Esophagus (tissue), 2 donors: ENCODE measurements around the gene PITX3. TPM values are rescaled to one million over a fixed set of nuclear protein-coding genes. Genes with fewer than 3 reads are reported as not detected.
"Not testable (repeated sequence)": the region's sequence is repeated elsewhere in the genome, so short reads cannot be mapped to it uniquely, and the experiment has no call there.

Source experiments
- H3K27ac ChIP-seq, 2 donors: one replicate each; pipeline ENCODE4 v1.5.1; 2013; ENCODE audit warnings: low read depth in 2 of 2, mild to moderate bottlenecking in 2 of 2, inconsistent platforms in 1 of 2, low read length in 1 of 2, moderate library complexity in 1 of 2
- H3K27me3 ChIP-seq, 2 donors: one replicate each; pipeline ENCODE4 v1.6.1; 2013; ENCODE audit warnings: low read length in 2 of 2, control low read depth in 1 of 2, mild to moderate bottlenecking in 1 of 2; ENCODE audit not compliant: insufficient read depth in 2 of 2, control insufficient read depth in 1 of 2
- H3K36me3 ChIP-seq, 2 donors: one replicate each; pipeline ENCODE4 v1.6.1; 2013; ENCODE audit warnings: low read length in 1 of 2; ENCODE audit not compliant: control insufficient read depth in 2 of 2, insufficient read depth in 2 of 2
- H3K4me1 ChIP-seq, 2 donors: one replicate each; pipeline ENCODE4 v1.6.1; 2013; ENCODE audit warnings: low read length in 1 of 2; ENCODE audit not compliant: control insufficient read depth in 2 of 2, insufficient read depth in 2 of 2
- H3K4me3 ChIP-seq, 2 donors: one replicate each; pipeline ENCODE4 v1.5.1; 2013; ENCODE audit warnings: low read length in 2 of 2, mild to moderate bottlenecking in 2 of 2, low read depth in 1 of 2, moderate library complexity in 1 of 2
- H3K9me3 ChIP-seq, 2 donors: one replicate each; pipeline ENCODE4 v1.6.1; 2013; ENCODE audit warnings: mild to moderate bottlenecking in 2 of 2, low read depth in 1 of 2, low read length in 1 of 2, moderate library complexity in 1 of 2; ENCODE audit not compliant: control insufficient read depth in 2 of 2, insufficient read depth in 1 of 2
- WGBS, 2 donors: extraction: QIAGEN DNeasy Blood & Tissue Kit; methylation state at CpG; one replicate each; pipeline ENCODE4 v1.1.7; 2013; 5-methylcytosine and 5-hydroxymethylcytosine counted together
- polyA plus RNA-seq, 2 donors: library from polyadenylated mRNA; stranded (reverse); fragments of 200-250 nt; gene quantifications; one replicate each; pipeline ENCODE4 v1.2.3, GENCODE V29; 2013
- donor health status: healthy with polysubstance abuse.
- donor health status: Bipolar disorder and iron deficiency.

PITX3 gene
- polyA plus RNA-seq, 2 donors: not detected

GRCh38 chr10:102195296-102195870 lies 45.9 kb downstream of the PITX3 start:
- H3K4me3 ChIP-seq: no peak overlapping the region
- H3K4me1 ChIP-seq: no peaks in the 10 kb centered on the region
- no peak overlapping the region for H3K27ac ChIP-seq
- peaks cover 0 to 6% of the 10 kb centered on the region in 2 donors for H3K9me3 ChIP-seq
- H3K36me3 ChIP-seq: no peaks in the 10 kb centered on the region
- H3K27me3 ChIP-seq: no peaks in the 10 kb centered on the region
- whole genome bisulfite sequencing, 2 donors: 77 to 80% methylated on average over 6 of the region's 6 CpGs

DNA sequence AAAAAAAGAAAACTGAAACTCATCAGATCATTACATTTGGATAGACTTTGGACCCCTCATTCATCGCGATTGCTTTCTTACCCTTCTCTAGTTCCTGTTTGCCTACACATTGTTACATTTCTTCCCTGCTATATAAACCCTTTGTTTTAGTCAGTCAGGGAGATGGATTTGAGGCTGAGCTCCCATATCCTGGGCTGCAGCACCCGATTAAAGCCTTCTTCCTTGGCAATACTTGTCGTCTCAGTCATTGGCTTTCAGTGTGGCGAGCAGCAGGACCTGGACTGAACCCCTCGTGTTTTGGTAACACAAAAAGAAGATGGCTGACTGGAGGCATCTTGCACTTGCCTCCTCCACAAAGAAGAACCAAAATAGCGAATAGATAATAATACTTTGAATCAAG lies 49.4 kb downstream of the PITX3 start:
- no peak overlapping the region for H3K4me3 ChIP-seq
- H3K9me3 ChIP-seq: peaks cover 0 to 6% of the 10 kb centered on the region in 2 donors
- H3K36me3 ChIP-seq: no peaks in the 10 kb centered on the region
- no peak overlapping the region for H3K27ac ChIP-seq
- no peaks in the 10 kb centered on the region for H3K27me3 ChIP-seq
- no peaks in the 10 kb centered on the region for H3K4me1 ChIP-seq
- 82 to 83% methylated on average over 7 of the region's 7 CpGs for WGBS, 2 donors

GRCh38 chr10:102188941-102189898 lies 52.1 kb downstream of the PITX3 start:
- H3K27ac ChIP-seq, H3K9me3 ChIP-seq, H3K27me3 ChIP-seq, H3K4me1 ChIP-seq, H3K36me3 ChIP-seq, H3K4me3 ChIP-seq: not testable (repeated sequence)
- 61 to 65% methylated on average over 7 of the region's 7 CpGs for WGBS, 2 donors

DNA sequence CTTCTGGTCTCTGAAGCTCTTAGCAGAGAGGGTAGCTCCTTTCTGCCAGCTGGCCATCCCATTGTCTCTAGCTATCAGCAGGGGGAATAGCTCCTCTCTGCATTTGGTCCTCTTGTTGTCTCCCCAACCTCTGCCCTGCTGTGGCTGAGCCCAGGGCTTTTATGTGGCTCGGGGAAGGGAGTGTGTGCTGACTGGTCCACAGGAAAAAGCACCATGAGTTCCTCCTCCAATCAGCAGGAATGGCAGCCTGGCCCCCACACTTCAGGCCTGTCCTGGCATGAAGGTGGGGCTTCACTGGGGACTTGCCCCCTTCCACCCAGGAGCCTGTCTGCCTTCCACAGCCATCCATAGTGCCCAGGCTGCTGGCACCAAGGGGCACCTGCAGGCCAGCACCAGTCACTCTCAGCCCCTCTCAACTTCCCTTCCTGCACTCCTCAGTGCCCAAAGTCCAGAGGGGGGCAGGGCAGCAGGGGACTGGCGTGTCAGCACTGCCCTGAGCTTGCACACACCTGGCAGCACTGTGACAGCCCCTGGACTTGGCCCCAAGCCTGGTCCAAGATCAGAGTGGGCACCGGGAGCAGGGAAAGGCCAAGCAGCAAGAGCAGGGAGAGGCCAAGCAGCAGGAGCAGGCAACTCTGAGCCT lies 52.9 kb downstream of the PITX3 start:
- Histone ChIP-seq H3K36me3 (no peaks in the 10 kb centered on the region), H3K4me3 (no peak overlapping the region), H3K27ac (no peak overlapping the region), H3K27me3 (no peaks in the 10 kb centered on the region), H3K9me3 (peaks cover 0 to 6% of the 10 kb centered on the region in 2 donors), H3K4me1 (no peaks in the 10 kb centered on the region)
- 67% methylated on average over 3 of the region's 3 CpGs for WGBS, 2 donors

DNA sequence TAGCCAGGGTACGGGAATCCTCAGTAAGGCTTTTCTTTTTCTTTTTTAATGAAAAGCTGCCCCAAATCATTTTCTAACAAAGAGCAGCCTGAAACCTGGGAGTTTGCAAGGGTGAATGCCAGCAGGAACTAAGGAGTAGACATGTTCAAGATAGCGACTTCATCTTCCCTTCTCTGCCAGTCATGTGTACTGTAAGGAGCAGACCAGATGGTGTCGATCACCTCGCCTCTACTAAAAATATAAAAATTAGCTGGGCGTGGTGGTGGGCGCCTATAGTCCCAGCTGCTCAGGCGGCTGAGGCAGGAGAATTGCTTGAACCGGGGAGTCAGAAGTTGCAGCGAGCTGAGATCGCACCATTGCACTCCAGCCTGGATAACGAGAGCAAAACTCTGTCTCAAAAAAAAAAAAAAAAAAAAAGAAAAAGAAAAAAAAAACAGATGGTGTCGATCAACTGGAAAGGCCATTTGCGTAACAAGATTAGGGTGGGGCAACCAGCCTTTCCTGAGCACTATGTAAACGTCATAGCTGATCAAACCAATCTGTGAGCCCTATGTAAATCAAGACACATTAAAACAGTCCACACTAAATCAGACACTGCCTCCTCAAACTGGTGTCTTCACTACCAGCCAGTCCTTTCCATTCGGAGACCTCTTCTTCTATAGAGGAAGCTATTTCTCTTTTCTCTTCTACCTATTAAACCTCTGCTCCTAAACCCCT lies 55.3 kb downstream of the PITX3 start:
- no peak overlapping the region for H3K4me3 ChIP-seq
- no peaks in the 10 kb centered on the region for H3K27me3 ChIP-seq
- H3K4me1 ChIP-seq: no peaks in the 10 kb centered on the region
- no peak overlapping the region for H3K27ac ChIP-seq
- WGBS, 2 donors: 75 to 76% methylated on average over 15 of the region's 15 CpGs
- no peaks in the 10 kb centered on the region for H3K36me3 ChIP-seq
- H3K9me3 ChIP-seq: no peaks in the 10 kb centered on the region

DNA sequence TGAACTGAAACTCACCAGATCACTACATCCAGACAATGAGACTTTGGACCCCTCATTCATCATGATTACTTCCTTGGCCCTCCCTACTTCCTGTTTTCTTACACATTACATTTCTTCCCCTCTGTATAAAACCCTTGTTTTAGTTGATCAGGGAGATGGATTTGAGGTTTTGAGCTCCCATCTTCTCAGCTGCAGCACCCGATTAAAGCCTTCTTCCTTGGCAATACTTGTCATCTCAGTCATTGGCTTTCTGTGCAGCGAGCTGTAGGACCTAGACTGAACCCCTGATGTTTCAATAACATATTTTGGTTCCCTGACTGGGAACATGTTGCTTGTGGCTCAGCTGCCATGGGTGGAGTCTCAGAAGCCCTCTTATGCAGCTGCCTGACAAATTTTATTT lies 56.0 kb downstream of the PITX3 start:
- no peak overlapping the region for H3K27ac ChIP-seq
- no peak overlapping the region for H3K4me3 ChIP-seq
- H3K9me3 ChIP-seq: no peaks in the 10 kb centered on the region
- H3K27me3 ChIP-seq: no peaks in the 10 kb centered on the region
- WGBS, 2 donors: 63 to 71% methylated on average over 2 of the region's 2 CpGs
- no peaks in the 10 kb centered on the region for H3K4me1 ChIP-seq
- no peaks in the 10 kb centered on the region for H3K36me3 ChIP-seq

DNA sequence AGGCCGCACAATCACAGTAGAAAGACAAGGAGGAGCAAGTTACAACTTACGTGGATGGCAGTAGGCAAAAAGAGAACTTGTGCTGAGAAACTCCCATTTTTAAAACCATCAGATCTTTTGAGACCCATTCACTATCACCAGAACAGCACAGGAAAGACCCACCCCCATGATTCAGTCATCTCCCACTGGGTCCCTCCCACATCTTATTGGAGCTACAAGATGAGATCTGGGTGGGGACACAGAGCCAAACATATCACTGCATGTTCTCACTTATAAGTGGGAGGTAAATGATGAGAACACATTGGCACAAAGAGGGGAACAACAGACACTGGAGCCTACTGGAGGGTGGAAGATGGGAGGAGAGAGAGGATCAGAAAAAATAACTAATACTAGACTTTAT lies 56.7 kb downstream of the PITX3 start:
- no peaks in the 10 kb centered on the region for H3K36me3 ChIP-seq
- no peak overlapping the region for H3K4me3 ChIP-seq
- no peaks in the 10 kb centered on the region for H3K27me3 ChIP-seq
- no peaks in the 10 kb centered on the region for H3K9me3 ChIP-seq
- H3K27ac ChIP-seq: no peak overlapping the region
- H3K4me1 ChIP-seq: no peaks in the 10 kb centered on the region
- 86 to 92% methylated on average over 2 of the region's 2 CpGs for WGBS, 2 donors

Other genes starting within 250 kb of the PITX3 start
- gene ARMH3, start 185.3 kb downstream of the PITX3 start, polyA plus RNA-seq: 10 to 100 TPM; 13.1 to 16.3 TPM
- 10 to 100 TPM in 1 of 2 donors, 1 to 10 TPM in 1; 9.4 to 12.5 TPM for gene HPS6, start 176.2 kb downstream of the PITX3 start, polyA plus RNA-seq
- 10 to 100 TPM; 29.8 to 36.5 TPM for gene LDB1, start 121.1 kb downstream of the PITX3 start, polyA plus RNA-seq
- 10 to 100 TPM; 23.4 TPM for gene PPRC1, start 108.5 kb downstream of the PITX3 start, polyA plus RNA-seq
- 10 to 100 TPM; 25.4 to 46.5 TPM for gene NOLC1, start 89.1 kb downstream of the PITX3 start, polyA plus RNA-seq
- gene ELOVL3, start 15.2 kb downstream of the PITX3 start, polyA plus RNA-seq: under 1 TPM in 1 of 2 donors, not detected in 1; 0.02 TPM
- gene GBF1, start 4.0 kb upstream of the PITX3 start, polyA plus RNA-seq: 10 to 100 TPM; 11.4 to 11.7 TPM
- 10 to 100 TPM; 11.4 to 22.6 TPM for gene NFKB2, start 154.2 kb upstream of the PITX3 start, polyA plus RNA-seq
- gene PSD, start 177.3 kb upstream of the PITX3 start, polyA plus RNA-seq: 1 to 10 TPM; 1.1 to 2.1 TPM
- 10 to 100 TPM in 1 of 2 donors, 1 to 10 TPM in 1; 6.3 to 15.2 TPM for gene FBXL15, start 179.3 kb upstream of the PITX3 start, polyA plus RNA-seq
- gene CUEDC2, start 191.1 kb upstream of the PITX3 start, polyA plus RNA-seq: 10 to 100 TPM; 16.3 to 30.3 TPM
- gene C10orf95, start 210.0 kb upstream of the PITX3 start, polyA plus RNA-seq: under 1 TPM; 0.37 to 0.65 TPM